Measurements from ENCODE around the gene PPFIA2.

The PPFIA2 gene

DNA sequence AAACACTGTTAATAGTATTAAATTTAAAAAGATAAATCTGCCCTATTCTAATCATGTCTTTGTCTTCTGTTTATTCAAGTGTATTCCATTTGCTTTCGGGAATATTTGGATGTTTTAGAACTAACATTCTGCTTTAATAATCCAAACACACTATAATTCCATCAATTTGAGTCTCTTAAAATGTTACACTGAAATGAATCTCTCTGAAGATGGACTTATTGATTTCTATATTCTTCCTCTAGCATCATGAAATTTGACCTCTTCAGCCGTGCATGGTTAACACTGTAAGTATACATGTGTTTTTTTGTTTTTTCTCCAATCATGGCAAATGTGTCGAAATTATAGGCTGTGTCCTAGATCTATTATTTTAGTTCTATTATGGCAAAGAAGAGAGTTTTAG is 342.1 kb downstream of the PPFIA2 start:
- DNase-seq = no peak

- no peak for DNase-seq
Measured at GRCh38 chr12:81416571-81416970, 342.6 kb downstream of the PPFIA2 start.

GRCh38 chr12:81414441-81414840 is 344.7 kb downstream of the PPFIA2 start:
- no peak for DNase-seq

DNA sequence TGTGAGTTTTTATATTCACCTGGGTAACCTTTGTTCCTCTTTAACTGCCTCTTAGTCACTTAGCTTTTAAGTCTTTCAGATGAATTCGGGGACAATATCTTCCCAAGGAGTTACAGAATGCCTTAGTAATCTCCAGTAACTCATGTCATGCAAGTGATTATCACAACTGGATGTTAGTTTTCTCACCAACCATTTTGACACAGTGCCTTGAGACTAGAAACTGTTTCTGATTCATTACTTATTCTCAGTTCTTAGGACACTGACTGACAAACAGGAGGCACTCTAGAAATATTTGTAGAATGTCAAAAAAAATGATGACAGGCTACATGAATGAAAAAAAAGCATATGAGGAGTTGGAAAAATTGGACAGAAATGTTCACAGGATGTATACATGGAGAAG is 346.2 kb downstream of the PPFIA2 start:
- DNase-seq = no peak

- DNase-seq = no peak
Measured at GRCh38 chr12:81403348-81403747, 355.8 kb downstream of the PPFIA2 start.

DNA sequence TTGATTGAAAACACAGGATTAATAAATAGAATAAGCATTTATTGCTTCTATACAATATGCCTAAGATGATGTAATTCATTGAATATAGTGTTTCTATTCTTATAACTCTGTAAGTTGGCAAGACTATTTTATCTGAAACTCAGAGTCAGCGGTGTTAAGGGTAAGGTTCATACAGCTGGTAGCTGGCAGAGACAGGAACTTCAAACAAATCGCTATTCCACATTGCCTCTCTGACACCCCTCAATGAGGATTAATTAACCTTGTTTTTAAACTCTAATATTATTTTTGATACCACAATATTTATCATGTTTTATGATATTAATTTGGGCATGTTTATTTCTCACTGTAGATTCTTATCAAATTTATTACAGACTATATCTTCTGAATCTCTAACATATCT is 357.9 kb downstream of the PPFIA2 start:
- DNase-seq = no peak

DNA sequence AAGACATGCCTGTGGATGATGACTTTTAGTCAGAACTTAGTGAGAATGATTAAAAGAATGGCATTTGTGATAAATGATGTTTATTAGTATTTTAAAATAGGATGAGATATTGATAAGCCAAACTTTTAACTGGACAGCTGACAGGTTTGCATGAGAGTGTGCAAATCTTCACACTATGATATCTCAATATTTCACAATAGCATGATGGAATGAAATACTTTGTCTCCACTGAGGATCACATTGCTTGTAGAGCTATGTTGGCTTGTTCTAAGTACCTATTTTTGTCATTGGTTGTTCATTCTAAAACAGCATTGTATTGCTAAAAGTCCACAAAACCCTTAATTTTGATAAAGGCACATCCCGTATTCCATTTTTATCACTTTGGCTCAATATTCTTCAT is 359.1 kb downstream of the PPFIA2 start:
- no peak for DNase-seq

GRCh38 chr12:81395431-81395830 is 363.7 kb downstream of the PPFIA2 start:
- no peak for DNase-seq

GRCh38 chr12:81389550-81390099 is 369.5 kb downstream of the PPFIA2 start:
- no peak for DNase-seq

GRCh38 chr12:81386101-81386500 is 373.0 kb downstream of the PPFIA2 start:
- no peak for DNase-seq

DNA sequence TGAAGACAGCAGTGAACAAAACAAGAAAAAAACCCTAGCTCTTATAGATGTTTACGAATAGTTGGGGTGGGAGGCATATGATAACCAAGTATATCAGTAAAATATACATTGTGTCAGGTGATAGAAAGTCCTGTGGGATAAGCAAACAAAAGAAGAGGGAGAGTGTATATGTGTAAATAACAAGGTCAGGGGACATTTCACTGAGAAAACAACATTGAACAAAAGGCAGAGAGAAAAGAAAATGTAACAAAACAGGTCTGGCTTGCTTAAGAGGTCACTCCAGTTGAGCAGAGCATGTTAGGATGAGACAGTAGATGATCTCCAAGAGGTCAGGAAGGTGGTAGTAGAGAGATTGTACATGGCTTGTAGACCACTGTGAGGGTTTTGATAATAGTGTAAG is 377.2 kb downstream of the PPFIA2 start:
- DNase-seq = no peak

DNA sequence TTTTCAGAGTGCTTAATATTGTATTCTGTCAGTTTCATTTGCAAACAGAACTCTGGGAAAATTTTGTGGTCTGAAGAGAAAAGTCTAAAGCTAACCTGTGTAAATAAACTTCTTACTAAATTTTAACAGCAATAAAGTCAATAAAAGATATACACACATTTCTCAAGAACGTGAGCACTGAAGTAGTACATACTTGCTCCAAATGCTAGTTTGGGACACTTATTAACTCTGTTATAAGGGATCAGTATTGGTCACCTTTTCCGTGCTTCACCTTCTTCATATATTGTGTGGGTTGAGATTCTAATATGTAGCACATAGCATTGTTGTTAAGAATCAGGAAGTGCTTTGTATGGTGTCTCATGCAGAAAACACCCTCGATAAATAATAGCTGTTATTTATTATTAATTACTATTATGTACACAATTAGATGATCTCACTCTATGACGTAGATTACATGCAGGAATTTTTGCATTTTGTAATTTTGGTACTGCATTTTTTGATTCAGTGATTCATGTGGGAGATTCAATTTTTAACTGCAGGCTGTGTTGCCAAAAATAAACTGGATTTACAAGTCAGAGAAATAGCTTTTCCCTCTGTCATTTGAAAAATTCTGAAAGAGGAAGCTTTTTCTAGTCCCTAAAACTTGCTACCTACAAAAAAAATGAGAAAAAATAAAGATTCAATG is 380.4 kb downstream of the PPFIA2 start:
- no peak for DNase-seq

GRCh38 chr12:81377771-81378170 is 381.4 kb downstream of the PPFIA2 start:
- no peak for DNase-seq

DNA sequence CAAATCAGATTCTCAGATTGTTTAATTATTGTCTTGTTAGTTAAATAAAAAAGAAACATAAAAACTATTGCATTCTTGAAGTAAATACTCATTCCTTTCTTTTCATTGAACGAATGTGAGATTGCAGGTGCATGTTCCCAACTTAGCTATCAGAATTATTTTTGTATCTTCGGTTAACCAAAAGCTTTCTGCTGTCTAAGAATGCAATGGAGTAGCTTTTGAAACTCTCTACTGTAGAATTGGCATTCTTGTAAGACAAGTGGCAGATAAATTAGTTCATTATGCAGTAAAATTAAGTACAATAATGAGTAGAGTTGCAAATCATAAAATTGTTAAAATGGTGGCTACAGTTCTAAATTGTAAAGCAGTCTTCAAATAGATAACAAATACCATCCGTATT is 383.2 kb downstream of the PPFIA2 start:
- no peak for DNase-seq

DNA sequence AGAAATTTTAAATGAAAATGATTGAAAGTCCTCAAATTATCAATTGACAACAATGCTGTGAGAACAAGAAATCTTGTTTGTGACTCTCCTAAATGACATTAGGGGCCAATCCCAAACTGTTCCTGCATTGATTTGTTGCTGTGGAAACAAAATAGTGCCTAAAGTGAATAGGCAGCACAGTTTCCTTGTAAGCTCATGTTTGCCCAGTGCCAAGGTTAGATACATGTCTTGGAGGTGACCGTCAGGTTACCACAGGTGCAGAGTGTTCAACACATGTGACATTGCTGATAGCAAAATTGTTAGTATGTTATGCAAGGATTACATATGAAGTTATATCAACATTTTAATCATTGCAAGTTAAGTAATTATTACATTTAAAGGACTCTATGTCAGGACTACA is 388.7 kb downstream of the PPFIA2 start:
- no peak for DNase-seq

GRCh38 chr12:81369175-81369574 is 390.0 kb downstream of the PPFIA2 start:
- DNase-seq = no peak

- no peak for DNase-seq
Measured at GRCh38 chr12:81365284-81365683, 393.9 kb downstream of the PPFIA2 start.

- DNase-seq = no peak
Measured at GRCh38 chr12:81360916-81361315, 398.2 kb downstream of the PPFIA2 start.

DNA sequence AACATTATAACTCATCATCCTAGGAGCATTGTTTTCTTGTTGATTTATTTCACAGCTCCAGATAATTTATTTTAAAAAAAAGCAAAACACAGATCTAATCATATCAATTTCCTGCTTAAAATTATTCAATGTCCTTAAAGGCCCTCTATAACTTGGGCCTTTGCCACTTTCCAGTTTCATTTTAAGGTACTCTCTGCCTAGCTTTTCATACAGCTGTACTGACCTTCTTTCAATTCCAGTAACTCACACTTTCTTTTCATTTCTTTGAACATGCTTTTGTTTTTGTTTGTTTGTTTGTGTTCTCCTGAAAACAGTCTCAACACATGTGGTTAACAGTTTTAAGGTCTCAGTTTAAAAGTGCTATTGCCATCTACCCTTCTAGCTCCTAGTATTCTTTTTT is 399.4 kb downstream of the PPFIA2 start:
- no peak for DNase-seq

- DNase-seq = no peak
Measured at GRCh38 chr12:81354327-81354932, 404.7 kb downstream of the PPFIA2 start.

GRCh38 chr12:81350309-81350708 is 408.8 kb downstream of the PPFIA2 start:
- no peak for DNase-seq

- DNase-seq = no peak
Measured at GRCh38 chr12:81347404-81347803, 411.7 kb downstream of the PPFIA2 start.

DNA sequence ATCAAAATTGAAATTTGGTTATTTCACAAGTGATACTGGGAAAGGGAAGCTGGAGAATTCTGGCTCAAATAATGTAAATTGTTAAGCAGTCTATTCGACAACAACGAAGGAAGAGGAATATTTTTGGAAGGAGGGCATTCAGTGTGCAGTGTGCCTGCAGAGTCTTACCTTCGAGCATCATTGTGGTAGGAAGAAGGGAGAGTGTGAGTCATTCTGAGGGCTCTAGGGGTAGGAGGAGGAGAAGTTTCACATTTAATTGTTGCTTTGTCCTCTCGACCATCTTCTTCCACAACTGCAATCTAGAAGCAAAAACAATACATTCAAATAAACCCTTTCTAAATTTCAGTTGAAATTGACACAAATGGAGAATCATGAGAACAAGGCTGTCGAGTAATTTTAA is 418.2 kb downstream of the PPFIA2 start:
- DNase-seq = no peak

- DNase-seq = no peak
Measured at GRCh38 chr12:81339071-81339470, 420.1 kb downstream of the PPFIA2 start.

- no peak for DNase-seq
Measured at GRCh38 chr12:81337886-81338285, 421.3 kb downstream of the PPFIA2 start.
